Measurements from ENCODE around the gene YJEFN3.
A peak's percentile ranks its signal among the peaks of the same experiment; 100 is the strongest.

Gene YJEFN3

DNA sequence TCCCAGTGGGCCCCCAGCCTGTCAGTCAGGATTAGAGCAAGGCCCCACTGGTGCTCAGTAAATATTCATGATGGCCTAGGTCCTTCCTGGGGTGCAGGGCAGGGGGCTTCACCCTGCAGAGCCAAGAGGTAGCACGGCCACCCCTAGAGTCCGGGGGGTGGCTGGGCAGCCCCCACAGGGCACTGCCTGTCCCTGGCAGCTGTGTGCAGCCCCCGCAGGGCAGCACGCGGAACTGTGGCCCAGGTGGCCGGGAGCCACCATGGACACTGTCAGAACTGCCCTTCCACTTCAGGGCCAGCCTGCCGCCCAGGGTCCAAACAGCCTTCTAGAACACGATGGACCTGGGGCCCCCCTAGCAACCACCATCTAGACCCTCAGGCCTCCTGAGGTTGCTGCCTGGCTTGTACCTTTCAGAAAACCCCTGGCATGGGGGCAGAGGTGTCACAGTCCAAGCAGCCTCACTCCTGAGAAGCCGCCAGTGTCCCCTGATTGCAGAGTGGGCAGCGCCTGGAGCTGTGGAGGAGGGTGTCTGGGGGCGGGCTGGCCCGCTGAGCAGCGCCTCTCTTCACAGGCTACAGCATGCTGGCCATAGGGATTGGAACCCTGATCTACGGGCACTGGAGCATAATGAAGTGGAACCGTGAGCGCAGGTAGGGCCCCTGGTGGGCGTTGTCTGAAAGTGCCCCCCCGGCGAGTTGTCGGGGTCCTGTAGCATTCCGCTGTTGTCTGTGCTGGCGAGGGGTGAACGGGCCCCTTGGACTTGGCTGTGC is 2.9 kb upstream of the YJEFN3 start:
- DNase-seq (ENCODE audit: extremely low spot score) = no peak
- TF ChIP-seq, protein P1, sequence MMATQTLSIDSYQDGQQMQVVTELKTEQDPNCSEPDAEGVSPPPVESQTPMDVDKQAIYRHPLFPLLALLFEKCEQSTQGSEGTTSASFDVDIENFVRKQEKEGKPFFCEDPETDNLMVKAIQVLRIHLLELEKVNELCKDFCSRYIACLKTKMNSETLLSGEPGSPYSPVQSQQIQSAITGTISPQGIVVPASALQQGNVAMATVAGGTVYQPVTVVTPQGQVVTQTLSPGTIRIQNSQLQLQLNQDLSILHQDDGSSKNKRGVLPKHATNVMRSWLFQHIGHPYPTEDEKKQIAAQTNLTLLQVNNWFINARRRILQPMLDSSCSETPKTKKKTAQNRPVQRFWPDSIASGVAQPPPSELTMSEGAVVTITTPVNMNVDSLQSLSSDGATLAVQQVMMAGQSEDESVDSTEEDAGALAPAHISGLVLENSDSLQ (IDR thresholded peaks at IDR 0.05) = peak; percentile 25; the same call in 1 of the 2 replicates
- TF ChIP-seq L3MBTL2 (conservative IDR thresholded peaks at IDR 0.05) = no peak
- TF ChIP-seq FOXA1 (IDR thresholded peaks at IDR 0.05) = no peak
- TF ChIP-seq FOXK2 (IDR thresholded peaks at IDR 0.05) = no peak
- TF ChIP-seq SP1 (IDR thresholded peaks at IDR 0.05) = no peak
- TF ChIP-seq ARNT (IDR thresholded peaks at IDR 0.05) = no peak
- no peak for TF ChIP-seq FOXM1 (IDR thresholded peaks at IDR 0.05; ENCODE audit: borderline replicate concordance)
- ChIA-PET POLR2A (no interaction called here), CTCF (interaction anchor here (0.6 kb wide), 1 partner anchor 434 kb away, joined by 5 read pairs; no protein-coding TSS in a partner anchor)

- TF ChIP-seq CTBP1 (IDR thresholded peaks at IDR 0.05; ENCODE audit: borderline replicate concordance) (no peak), FOXK2 (IDR thresholded peaks at IDR 0.05) (no peak), HDGF (IDR thresholded peaks at IDR 0.05; ENCODE audit: borderline replicate concordance) (no peak), FOXM1 (IDR thresholded peaks at IDR 0.05; ENCODE audit: borderline replicate concordance) (no peak), BHLHE40 (IDR thresholded peaks at IDR 0.05; ENCODE audit: borderline replicate concordance) (no peak), SUZ12 (IDR thresholded peaks at IDR 0.05) (no peak), LEF1 (IDR thresholded peaks at IDR 0.05; ENCODE audit: borderline replicate concordance) (no peak)
- POLR2A ChIA-PET = interaction anchor here (1.2 kb wide), 1 partner anchor 11 kb away, joined by 5 read pairs; the partner anchor contains the start of gene NDUFA13
- DNase-seq (ENCODE audit: extremely low spot score) = no peak
- CTCF ChIA-PET = no interaction called here
Measured at GRCh38 chr19:19526581-19527370, 1.9 kb upstream of the YJEFN3 start.

DNA sequence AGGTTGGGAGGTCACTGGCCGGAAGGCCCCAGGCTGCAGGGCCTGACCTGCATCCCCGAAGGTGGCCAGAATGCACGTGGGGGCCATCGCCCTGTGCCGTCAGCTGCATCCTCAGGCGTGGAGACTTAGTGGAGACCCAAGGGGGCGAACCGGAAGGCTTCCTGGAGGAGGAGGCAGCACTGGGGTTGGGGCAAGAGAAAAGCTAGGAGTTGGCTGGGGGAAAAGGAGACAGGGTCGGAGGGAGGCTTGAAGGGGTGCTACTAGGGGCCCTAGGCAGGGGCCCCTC is 1.4 kb upstream of the YJEFN3 start:
- TF ChIP-seq NFRKB (IDR thresholded peaks at IDR 0.05) (no peak), BHLHE40 (IDR thresholded peaks at IDR 0.05; ENCODE audit: borderline replicate concordance) (no peak), SUZ12 (IDR thresholded peaks at IDR 0.05) (no peak), FOXM1 (IDR thresholded peaks at IDR 0.05; ENCODE audit: borderline replicate concordance) (no peak), ELF4 (IDR thresholded peaks at IDR 0.05) (no peak), L3MBTL2 (conservative IDR thresholded peaks at IDR 0.05) (no peak), CTBP1 (IDR thresholded peaks at IDR 0.05; ENCODE audit: borderline replicate concordance) (no peak), HDGF (IDR thresholded peaks at IDR 0.05; ENCODE audit: borderline replicate concordance) (no peak), FOXK2 (IDR thresholded peaks at IDR 0.05) (no peak)
- TF ChIP-seq, protein P1 (IDR thresholded peaks at IDR 0.05) = no peak
- CTCF ChIA-PET = no interaction called here

DNA sequence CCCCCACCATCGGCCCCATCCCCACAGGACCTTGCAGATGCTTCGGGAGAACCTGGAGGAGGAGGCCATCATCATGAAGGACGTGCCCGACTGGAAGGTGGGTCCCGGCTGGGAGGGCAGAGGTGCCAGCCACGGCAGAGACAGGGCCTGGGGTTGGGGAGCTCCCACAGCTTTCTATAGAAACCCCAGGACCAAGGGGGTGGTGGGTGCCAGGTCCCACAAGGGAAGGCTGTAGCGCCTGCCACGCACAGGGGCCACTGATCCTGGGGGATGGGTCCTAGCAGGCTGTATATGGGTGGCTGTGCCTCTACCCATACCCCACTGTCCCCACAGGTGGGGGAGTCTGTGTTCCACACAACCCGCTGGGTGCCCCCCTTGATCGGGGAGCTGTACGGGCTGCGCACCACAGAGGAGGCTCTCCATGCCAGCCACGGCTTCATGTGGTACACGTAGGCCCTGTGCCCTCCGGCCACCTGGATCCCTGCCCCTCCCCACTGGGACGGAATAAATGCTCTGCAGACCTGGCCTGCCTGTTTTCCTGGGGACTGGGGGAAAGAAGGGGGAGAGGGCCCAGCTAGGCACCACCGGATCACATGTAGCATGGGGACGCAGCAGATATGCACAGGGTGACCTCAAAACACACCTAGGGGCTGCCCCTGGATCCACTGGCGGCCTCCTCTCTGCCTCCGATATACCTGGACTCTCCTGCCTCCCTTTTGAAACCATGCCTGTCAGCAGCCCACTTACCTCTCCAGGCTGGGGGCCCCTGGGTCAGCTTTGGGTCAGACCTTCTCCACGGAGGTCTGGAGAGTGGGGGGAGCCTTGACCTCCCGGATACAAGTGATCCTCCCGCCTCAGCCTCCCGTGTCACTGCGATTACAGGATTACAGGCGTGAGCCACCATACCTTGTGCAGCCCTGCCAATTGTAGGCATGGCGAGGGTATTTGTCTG is 761 bp upstream of the YJEFN3 start:
- DNase-seq (ENCODE audit: extremely low spot score) = no peak
- ChIA-PET POLR2A (interaction anchor here (1.2 kb wide), 1 partner anchor 12 kb away, joined by 5 read pairs; the partner anchor contains the start of gene NDUFA13), CTCF (interaction anchor here (0.6 kb wide), 1 partner anchor 112 kb away, joined by 5 read pairs; no protein-coding TSS in a partner anchor)
- TF ChIP-seq SUZ12 (IDR thresholded peaks at IDR 0.05) (no peak), TARDBP (IDR thresholded peaks at IDR 0.05) (no peak)

More for the DNA sequence above, 1.4 kb upstream of the YJEFN3 start:
- no peak for DNase-seq (ENCODE audit: extremely low spot score)
- POLR2A ChIA-PET = interaction anchor here (1.2 kb wide), 1 partner anchor 11 kb away, joined by 5 read pairs; the partner anchor contains the start of gene NDUFA13

GRCh38 chr19:19529783-19530422 is 1.2 kb downstream of the YJEFN3 start:
- ChIA-PET CTCF (interaction anchor here (0.7 to 1.5 kb wide), 3 partner anchors 23 to 696 kb away, joined by 3 read pairs; partner anchors contain the start of gene GMIP), POLR2A (interaction anchor here (1.5 to 1.9 kb wide), 2 partner anchors 14 to 246 kb away, joined by 3 to 6 read pairs; partner anchors contain the start of genes NDUFA13 and TSSK6)
- TF ChIP-seq ELF4 (IDR thresholded peaks at IDR 0.05) = no peak
- TF ChIP-seq FOXK2 (IDR thresholded peaks at IDR 0.05) = no peak
- no peak for TF ChIP-seq ARNT (IDR thresholded peaks at IDR 0.05)
- TF ChIP-seq HDGF (IDR thresholded peaks at IDR 0.05; ENCODE audit: borderline replicate concordance) = no peak
- no peak for TF ChIP-seq FOXA1 (IDR thresholded peaks at IDR 0.05)
- DNase-seq (ENCODE audit: extremely low spot score) = no peak

- TF ChIP-seq HDGF (IDR thresholded peaks at IDR 0.05; ENCODE audit: borderline replicate concordance) (no peak), LEF1 (IDR thresholded peaks at IDR 0.05; ENCODE audit: borderline replicate concordance) (no peak), BHLHE40 (IDR thresholded peaks at IDR 0.05; ENCODE audit: borderline replicate concordance) (no peak), ARNT (IDR thresholded peaks at IDR 0.05) (no peak), ELF4 (IDR thresholded peaks at IDR 0.05) (no peak), ZNF384 (IDR thresholded peaks at IDR 0.05) (no peak), FOXA1 (IDR thresholded peaks at IDR 0.05) (no peak), FOXM1 (IDR thresholded peaks at IDR 0.05; ENCODE audit: borderline replicate concordance) (no peak), SUZ12 (IDR thresholded peaks at IDR 0.05) (no peak), CTBP1 (IDR thresholded peaks at IDR 0.05; ENCODE audit: borderline replicate concordance) (no peak), FOXK2 (IDR thresholded peaks at IDR 0.05) (no peak), SP1 (IDR thresholded peaks at IDR 0.05) (no peak), L3MBTL2 (conservative IDR thresholded peaks at IDR 0.05) (no peak), TARDBP (IDR thresholded peaks at IDR 0.05) (no peak), NFRKB (IDR thresholded peaks at IDR 0.05) (no peak)
- TF ChIP-seq, protein P1 (IDR thresholded peaks at IDR 0.05) = no peak
- no peak for DNase-seq (ENCODE audit: extremely low spot score)
- POLR2A ChIA-PET = interaction anchor here (1.5 to 1.9 kb wide), 2 partner anchors 14 to 246 kb away, joined by 3 to 6 read pairs; partner anchors contain the start of genes NDUFA13 and TSSK6
- CTCF ChIA-PET = interaction anchor here (0.7 to 1.5 kb wide), 3 partner anchors 22 to 696 kb away, joined by 3 read pairs; partner anchors contain the start of gene GMIP
Measured at GRCh38 chr19:19530423-19530804, 1.7 kb downstream of the YJEFN3 start.

Data from HEK293T (cell line).